GM10266 (cell line): Measurements from ENCODE around the gene FGD5.

Experiments
- DNase-seq: peaks from one replicate; pipeline ENCODE4 v3.0.0; 2012; ENCODE audit errors: extremely low spot score
- TF ChIP-seq, protein P1 (sequence below): IDR thresholded peaks from 2 replicates; pipeline ENCODE4 v1.5.1; 2012; ENCODE audit warnings: mild to moderate bottlenecking, low read depth; ENCODE audit not compliant: control insufficient read depth, insufficient read depth; ENCODE audit errors: missing control alignments

FGD5 gene

GRCh38 chr3:14816359-14816758 lies 2.4 kb upstream of the FGD5 start:
- no peak for DNase-seq
- TF ChIP-seq, protein P1, sequence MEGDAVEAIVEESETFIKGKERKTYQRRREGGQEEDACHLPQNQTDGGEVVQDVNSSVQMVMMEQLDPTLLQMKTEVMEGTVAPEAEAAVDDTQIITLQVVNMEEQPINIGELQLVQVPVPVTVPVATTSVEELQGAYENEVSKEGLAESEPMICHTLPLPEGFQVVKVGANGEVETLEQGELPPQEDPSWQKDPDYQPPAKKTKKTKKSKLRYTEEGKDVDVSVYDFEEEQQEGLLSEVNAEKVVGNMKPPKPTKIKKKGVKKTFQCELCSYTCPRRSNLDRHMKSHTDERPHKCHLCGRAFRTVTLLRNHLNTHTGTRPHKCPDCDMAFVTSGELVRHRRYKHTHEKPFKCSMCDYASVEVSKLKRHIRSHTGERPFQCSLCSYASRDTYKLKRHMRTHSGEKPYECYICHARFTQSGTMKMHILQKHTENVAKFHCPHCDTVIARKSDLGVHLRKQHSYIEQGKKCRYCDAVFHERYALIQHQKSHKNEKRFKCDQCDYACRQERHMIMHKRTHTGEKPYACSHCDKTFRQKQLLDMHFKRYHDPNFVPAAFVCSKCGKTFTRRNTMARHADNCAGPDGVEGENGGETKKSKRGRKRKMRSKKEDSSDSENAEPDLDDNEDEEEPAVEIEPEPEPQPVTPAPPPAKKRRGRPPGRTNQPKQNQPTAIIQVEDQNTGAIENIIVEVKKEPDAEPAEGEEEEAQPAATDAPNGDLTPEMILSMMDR: no peak

DNA sequence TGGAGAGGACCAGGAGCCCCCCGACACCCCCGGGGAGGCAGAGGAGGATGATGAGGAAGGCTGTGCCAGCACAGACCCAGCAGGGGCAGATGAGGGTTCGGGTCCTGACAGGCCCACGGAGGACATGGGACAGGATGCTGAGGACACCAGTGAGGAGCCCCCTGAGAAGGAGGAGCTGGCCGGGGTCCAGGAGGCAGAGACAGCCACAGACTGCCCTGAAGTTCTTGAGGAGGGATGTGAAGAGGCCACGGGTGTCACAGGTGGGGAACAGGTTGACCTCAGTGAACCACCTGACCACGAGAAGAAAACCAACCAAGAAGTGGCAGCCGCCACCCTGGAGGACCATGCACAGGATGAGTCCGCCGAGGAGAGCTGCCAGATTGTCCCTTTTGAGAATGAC lies 909 bp downstream of the FGD5 start:
- DNase-seq: no peak
- TF ChIP-seq, protein P1: no peak

GRCh38 chr3:14820156-14820555 lies 1.4 kb downstream of the FGD5 start:
- no peak for DNase-seq
- TF ChIP-seq, protein P1: no peak

- DNase-seq: no peak
- TF ChIP-seq, protein P1: no peak
Measured at GRCh38 chr3:14821151-14821550, 2.4 kb downstream of the FGD5 start.

DNA sequence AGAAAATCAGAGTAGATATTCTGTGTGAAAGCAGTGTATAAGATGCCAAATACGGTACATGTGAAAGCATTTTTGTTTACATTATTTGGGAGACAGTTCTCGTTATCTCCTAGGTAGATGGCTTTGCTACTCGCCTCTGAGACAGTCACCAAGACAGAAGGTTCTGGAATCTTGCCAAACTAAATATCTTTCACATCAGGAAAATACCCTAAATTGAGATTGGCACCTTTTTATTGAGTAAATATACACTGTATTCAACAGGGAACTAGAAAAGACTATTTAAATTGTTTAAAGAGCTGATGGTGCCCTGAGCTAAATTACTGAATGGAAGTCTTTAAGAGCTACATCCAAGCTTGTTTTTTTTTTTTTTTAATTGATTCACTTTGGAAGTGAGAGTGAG lies 3.4 kb downstream of the FGD5 start:
- DNase-seq: no peak
- TF ChIP-seq, protein P1: no peak

- TF ChIP-seq, protein P1: no peak
- DNase-seq: no peak
Measured at GRCh38 chr3:14822670-14823390, 4.1 kb downstream of the FGD5 start.

- TF ChIP-seq, protein P1: no peak
- DNase-seq: no peak
Measured at GRCh38 chr3:14823393-14823792, 4.6 kb downstream of the FGD5 start.
